HepG2 (cell line): ENCODE data around the gene PLAC9. TPM values are rescaled to one million over a fixed set of nuclear protein-coding genes. Genes with fewer than 3 reads are reported as not detected.

ENCODE experiments used
- ATF7-NPFF ChIP-seq: sonication (generic); formaldehyde crosslinking; IDR thresholded peaks from 2 replicates; pipeline ENCODE4 v1.8.1; 2023; ENCODE audit warnings: mild to moderate bottlenecking, low read depth, missing genetic modification reagents, moderate library complexity
- CEBPG ChIP-seq: IDR thresholded peaks from 2 replicates; pipeline ENCODE4 v1.6.1; 2016
- DMTF1 ChIP-seq: sonication (generic); formaldehyde crosslinking; IDR thresholded peaks from 2 replicates; pipeline ENCODE4 v1.4.0; 2020; ENCODE audit warnings: mild to moderate bottlenecking, missing genetic modification reagents
- EHMT2 ChIP-seq: fragments of 200-600 bp; sonication (generic); IDR thresholded peaks from 2 replicates; pipeline ENCODE4 v1.7.0; 2017; ENCODE audit warnings: antibody characterized with exemption, low read depth, low read length, borderline replicate concordance
- ESRRA ChIP-seq: sonication (generic); formaldehyde crosslinking; IDR thresholded peaks from 2 replicates; pipeline ENCODE4 v1.5.1; 2020; ENCODE audit warnings: mild to moderate bottlenecking, low read depth, missing genetic modification reagents
- FLYWCH1 ChIP-seq: sonication (generic); formaldehyde crosslinking; IDR thresholded peaks from 2 replicates; pipeline ENCODE4 v1.8.1; 2023; ENCODE audit warnings: mild to moderate bottlenecking, missing genetic modification reagents
- FUBP1 ChIP-seq: sonication (generic); formaldehyde crosslinking; IDR thresholded peaks from 2 replicates; pipeline ENCODE4 v1.5.1; 2020; ENCODE audit warnings: missing genetic modification reagents, mild to moderate bottlenecking, borderline replicate concordance
- HDAC2 ChIP-seq: sonication (generic); formaldehyde crosslinking; IDR thresholded peaks from 2 replicates; pipeline ENCODE4 v1.4.0; 2020; ENCODE audit warnings: missing genetic modification reagents
- MXI1 ChIP-seq: IDR thresholded peaks from 3 replicates; pipeline ENCODE4 v1.6.1; 2012; ENCODE audit warnings: low read depth, low read length, inconsistent platforms, borderline replicate concordance
- NFATC3 ChIP-seq: sonication (generic); formaldehyde crosslinking; IDR thresholded peaks from 2 replicates; pipeline ENCODE4 v1.5.1; 2020; ENCODE audit warnings: mild to moderate bottlenecking, missing genetic modification reagents
- NPAS2 ChIP-seq: sonication (generic); formaldehyde crosslinking; IDR thresholded peaks from 2 replicates; pipeline ENCODE4 v1.8.0; 2022; ENCODE audit warnings: mild to moderate bottlenecking, missing genetic modification reagents, borderline replicate concordance
- NR1H2 ChIP-seq: sonication (generic); formaldehyde crosslinking; IDR thresholded peaks from 2 replicates; pipeline ENCODE4 v1.8.1; 2022; ENCODE audit warnings: low read depth, missing genetic modification reagents, borderline replicate concordance
- RFX5 ChIP-seq: IDR thresholded peaks from 2 replicates; pipeline ENCODE4 v1.6.1; 2011; ENCODE audit warnings: low read depth, low read length, improper control_type of control experiment
- SOX13 ChIP-seq, 3 experiments: fragments of 450-650 bp in 1 of 3; sonication (generic) in 1 of 3; formaldehyde crosslinking in 1 of 3; IDR thresholded peaks in 2 of 3; conservative IDR thresholded peaks in 1 of 3; 2 replicates each; pipeline versions ENCODE4 v1.5.0 to v1.6.1; 2016 to 2020; ENCODE audit warnings: antibody characterized with exemption in 1 of 3, mild to moderate bottlenecking in 1 of 3, missing compliant biosample characterization in 1 of 3, missing genetic modification reagents in 1 of 3, moderate library complexity in 1 of 3
- TCF12 ChIP-seq, 2 experiments: fragments of 450-650 bp in 1 of 2; sonication (generic) in 1 of 2; formaldehyde crosslinking in 1 of 2; IDR thresholded peaks; 2 replicates each; pipeline versions ENCODE4 v1.6.1 to v1.8.0; 2017 to 2022; ENCODE audit warnings: antibody characterized with exemption in 1 of 2, mild to moderate bottlenecking in 1 of 2, missing genetic modification reagents in 1 of 2, moderate library complexity in 1 of 2
- TEF ChIP-seq: sonication (generic); formaldehyde crosslinking; IDR thresholded peaks from 2 replicates; pipeline ENCODE4 v1.5.0; 2020; ENCODE audit warnings: missing genetic modification reagents
- THAP11 ChIP-seq: IDR thresholded peaks from 2 replicates; pipeline ENCODE4 v1.6.1; 2016; ENCODE audit warnings: missing biosample characterization, missing genetic modification reagents
- UBTF ChIP-seq: sonication (generic); formaldehyde crosslinking; IDR thresholded peaks from 2 replicates; pipeline ENCODE4 v1.4.0; 2020; ENCODE audit warnings: mild to moderate bottlenecking, missing genetic modification reagents
- ZFP37 ChIP-seq: sonication (generic); formaldehyde crosslinking; IDR thresholded peaks from 2 replicates; pipeline ENCODE4 v1.4.0; 2020; ENCODE audit warnings: missing genetic modification reagents, borderline replicate concordance
- ZNF709 ChIP-seq: sonication (generic); formaldehyde crosslinking; IDR thresholded peaks from 2 replicates; pipeline ENCODE4 v1.5.0; 2020; ENCODE audit warnings: mild to moderate bottlenecking, missing genetic modification reagents
- ZNF746 ChIP-seq: sonication (generic); formaldehyde crosslinking; IDR thresholded peaks from 2 replicates; pipeline ENCODE4 v1.8.0; 2022; ENCODE audit warnings: mild to moderate bottlenecking, missing genetic modification reagents
- polyA plus RNA-seq, 8 experiments: library from polyadenylated mRNA; depleted of rRNA in 3 of 8; stranded (reverse) in 7 of 8; unstranded in 1 of 8; fragments of >200 nt; fragmentation: Illumina TruSeq in 4 of 8; extraction: Trizol in 4 of 8; gene quantifications; 2 replicates each; pipeline versions ENCODE4 v1.2.1 to v1.2.3, GENCODE V29; 2011 to 2016; ENCODE audit warnings: low read depth in 4 of 8, missing spikeins in 1 of 8, mixed read lengths in 1 of 8; ENCODE audit not compliant: insufficient read depth in 1 of 8
- total RNA-seq, 5 experiments: library from RNA; depleted of rRNA; stranded (reverse); fragments of >200 nt; fragmentation: Illumina TruSeq; extraction: Trizol; gene quantifications; 2 replicates each; pipeline ENCODE4 v1.2.3, GENCODE V29; 2016; ENCODE audit warnings: low read depth in 1 of 5

PLAC9 gene
- total and polyA plus RNA-seq, 2 of the 13 experiments (the other 11 are each of a cell fraction or from before 2014, with no cell fraction given), result not detected

- TF ChIP-seq DMTF1 (no peak), NR1H2 (CRISPR knock-in tag) (no peak), TEF (CRISPR knock-in tag) (no peak), ZNF709 (CRISPR knock-in tag) (no peak), MXI1 (no peak), SOX13 (IDR thresholded peaks at IDR 0.05) (no peak), SOX13 (CRISPR knock-in tag; conservative IDR thresholded peaks at IDR 0.05 in 1 of 2, IDR thresholded peaks at IDR 0.05 in 1 of 2) (no peak), EHMT2 (no peak), FLYWCH1 (CRISPR knock-in tag) (no peak), ESRRA (CRISPR knock-in tag) (no peak), TCF12 (IDR thresholded peaks at IDR 0.05) (no peak), TCF12 (CRISPR knock-in tag; IDR thresholded peaks at IDR 0.05) (no peak), NFATC3 (CRISPR knock-in tag) (no peak), ZFP37 (CRISPR knock-in tag) (no peak), THAP11 (CRISPR knock-in tag) (no peak), NPAS2 (CRISPR knock-in tag) (no peak), RFX5 (no peak), ATF7-NPFF (CRISPR knock-in tag) (no peak), ZNF746 (CRISPR knock-in tag) (no peak), HDAC2 (CRISPR knock-in tag) (no peak), UBTF (peak; percentile 32; the same call in 1 of the 2 replicates), CEBPG (no peak), FUBP1 (CRISPR knock-in tag) (no peak)
These were observed 11.7 kb downstream of the PLAC9 start (continued) for GRCh38 chr10:80144067-80144695.
